Activated T-helper 1 cell treated with anti-CD3 and anti-CD28 coated beads, Interleukin-2, amount 50 U/mL, for 16 hours (primary cell): Measurements from ENCODE around the gene DNAJB1.

Source experiments
- DNase-seq, 2 donors: peaks; one replicate each; pipeline ENCODE4 v3.0.0-alpha.2; 2020; ENCODE audit warnings: low read depth in 1 of 2, low spot score in 1 of 2

The DNAJB1 gene

DNA sequence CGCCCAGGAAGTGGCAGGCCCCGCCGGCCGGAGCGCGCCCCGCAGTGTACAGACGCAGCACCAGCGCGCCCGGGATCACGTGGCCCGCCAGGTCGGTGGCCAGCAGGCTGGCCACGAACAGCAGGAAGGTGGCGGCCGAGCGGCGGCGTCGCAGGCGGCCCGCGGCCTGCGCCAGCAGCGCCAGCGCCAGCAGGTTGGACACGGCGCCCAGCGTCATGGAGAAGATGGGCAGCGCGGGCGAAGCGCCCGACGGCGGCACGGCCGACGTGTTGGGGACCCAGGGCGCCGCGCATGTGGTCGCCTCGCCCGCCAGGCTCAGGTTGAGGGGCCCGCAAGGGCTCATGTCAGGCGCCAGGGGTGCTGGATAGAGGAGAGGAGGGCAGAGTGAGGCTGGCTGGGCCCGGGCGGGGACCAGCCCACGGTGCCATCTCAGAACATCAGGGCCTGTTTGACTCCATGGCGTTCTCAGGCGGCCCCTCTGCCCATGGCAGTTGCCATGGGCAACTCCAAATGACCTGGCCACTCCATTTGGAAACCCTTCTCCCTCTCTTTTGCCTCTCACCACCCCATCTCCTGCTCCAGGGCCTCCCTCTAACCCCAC is 44.1 kb downstream of the DNAJB1 start:
- DNase-seq: no peak

DNA sequence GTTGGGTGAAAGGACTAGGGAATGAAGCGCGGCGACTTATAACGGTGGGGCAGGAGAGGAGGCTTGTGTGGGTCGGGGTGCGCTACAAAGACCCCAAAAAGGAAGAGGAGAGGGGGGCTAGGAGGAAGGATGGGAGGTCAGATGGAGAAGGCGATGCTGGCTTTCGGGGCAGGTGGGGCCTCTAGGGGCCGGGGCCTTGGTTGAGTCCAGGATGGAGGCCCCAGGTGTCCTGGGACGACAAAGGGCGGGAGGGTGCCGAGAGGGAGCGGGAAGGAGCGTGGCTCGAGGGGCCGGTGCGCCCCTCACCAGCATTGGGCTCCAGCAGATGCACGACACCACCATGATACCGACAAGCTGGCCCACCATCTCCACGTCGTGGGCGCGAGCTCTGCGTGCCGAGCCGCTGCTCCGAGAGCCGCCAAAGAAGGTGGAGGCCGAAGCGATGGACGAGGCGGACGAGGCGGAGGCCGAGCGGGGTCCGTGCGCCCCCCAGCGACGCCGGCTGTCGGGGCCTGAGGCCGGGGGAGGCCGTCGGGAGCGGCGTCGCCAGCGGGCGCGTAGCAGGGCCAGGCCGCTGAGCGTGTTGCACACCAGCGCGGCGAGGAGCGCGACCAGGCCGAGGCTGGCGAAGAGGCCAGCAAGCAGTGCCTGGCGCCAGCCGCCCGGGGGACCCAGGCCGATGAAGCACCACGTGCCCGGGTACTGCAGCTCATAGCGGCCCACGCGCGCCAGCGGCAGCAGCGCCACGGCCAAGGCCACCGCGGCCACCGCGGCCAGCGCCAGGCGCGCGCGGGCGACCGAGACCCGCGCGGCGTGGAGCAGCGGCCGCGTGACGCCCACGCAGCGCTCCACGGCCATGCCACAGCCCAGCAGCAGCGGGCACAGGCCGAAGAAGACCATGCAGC is 44.9 kb downstream of the DNAJB1 start:
- DNase-seq: no peak

DNA sequence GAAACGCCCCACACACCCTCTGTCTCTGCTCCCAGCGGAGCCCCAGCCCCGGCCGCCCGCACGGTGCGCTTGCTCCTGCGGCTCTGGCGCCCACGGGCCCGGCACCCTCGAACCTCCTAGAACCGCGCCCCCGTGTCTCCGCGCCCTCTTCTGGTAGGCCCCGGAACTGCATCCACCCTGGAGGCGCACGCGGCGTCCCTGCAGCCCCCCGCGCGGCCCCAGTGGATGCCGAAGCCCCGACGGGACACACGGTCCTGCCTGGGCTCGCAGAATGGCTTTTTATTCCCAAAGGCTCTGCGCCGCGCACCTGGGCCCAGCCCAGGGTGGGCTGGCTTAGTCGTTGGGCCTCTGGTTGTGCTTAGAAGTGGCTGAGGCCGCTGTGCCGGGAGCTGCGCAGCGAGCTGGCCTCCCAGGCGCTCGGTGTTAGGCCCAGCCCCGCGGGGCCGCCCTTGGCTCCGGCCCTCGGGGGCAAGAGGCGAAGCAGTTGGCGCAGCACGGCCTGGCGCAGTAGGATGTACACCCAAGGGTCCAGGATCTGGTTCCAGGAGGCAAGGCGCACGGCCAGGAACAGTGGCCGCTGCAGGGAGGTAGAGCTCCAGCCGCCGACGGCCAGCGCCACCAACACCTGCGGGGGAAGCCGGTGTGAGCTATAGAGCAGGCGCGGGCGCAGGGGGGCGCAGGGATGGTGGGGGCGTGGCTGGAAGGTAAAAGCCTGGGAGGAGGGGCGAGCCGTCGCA is 45.8 kb downstream of the DNAJB1 start:
- peak; percentile 77 to 89 for DNase-seq

DNA sequence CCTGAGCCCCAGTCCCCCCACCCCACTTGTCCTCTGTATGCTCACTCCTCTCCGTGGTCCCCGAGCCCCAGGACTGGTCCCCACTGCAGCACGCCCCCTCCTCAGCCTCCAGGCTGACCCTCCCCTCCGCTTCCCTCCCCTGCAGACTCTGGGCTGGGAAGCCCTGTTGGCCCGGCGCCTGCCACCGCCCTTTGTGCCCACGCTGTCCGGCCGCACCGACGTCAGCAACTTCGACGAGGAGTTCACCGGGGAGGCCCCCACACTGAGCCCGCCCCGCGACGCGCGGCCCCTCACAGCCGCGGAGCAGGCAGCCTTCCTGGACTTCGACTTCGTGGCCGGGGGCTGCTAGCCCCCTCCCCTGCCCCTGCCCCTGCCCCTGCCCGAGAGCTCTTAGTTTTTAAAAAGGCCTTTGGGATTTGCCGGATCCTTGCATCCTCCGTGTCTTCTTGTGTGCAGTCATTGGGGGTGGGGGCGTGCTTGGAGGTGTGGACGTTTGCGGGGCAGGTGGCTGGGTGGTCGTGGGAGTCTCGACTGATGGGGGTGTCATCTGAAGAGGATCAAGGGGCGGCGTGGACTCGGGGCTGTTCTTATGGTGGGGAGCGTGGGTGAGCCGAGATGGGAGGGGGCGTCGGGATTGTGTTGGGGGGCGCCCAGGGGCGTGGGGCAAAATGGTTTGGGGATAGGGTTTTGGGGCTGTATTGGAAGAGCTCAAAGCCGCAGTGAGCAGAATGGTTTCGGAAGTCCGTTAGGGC is 46.6 kb downstream of the DNAJB1 start:
- no peak for DNase-seq

DNA sequence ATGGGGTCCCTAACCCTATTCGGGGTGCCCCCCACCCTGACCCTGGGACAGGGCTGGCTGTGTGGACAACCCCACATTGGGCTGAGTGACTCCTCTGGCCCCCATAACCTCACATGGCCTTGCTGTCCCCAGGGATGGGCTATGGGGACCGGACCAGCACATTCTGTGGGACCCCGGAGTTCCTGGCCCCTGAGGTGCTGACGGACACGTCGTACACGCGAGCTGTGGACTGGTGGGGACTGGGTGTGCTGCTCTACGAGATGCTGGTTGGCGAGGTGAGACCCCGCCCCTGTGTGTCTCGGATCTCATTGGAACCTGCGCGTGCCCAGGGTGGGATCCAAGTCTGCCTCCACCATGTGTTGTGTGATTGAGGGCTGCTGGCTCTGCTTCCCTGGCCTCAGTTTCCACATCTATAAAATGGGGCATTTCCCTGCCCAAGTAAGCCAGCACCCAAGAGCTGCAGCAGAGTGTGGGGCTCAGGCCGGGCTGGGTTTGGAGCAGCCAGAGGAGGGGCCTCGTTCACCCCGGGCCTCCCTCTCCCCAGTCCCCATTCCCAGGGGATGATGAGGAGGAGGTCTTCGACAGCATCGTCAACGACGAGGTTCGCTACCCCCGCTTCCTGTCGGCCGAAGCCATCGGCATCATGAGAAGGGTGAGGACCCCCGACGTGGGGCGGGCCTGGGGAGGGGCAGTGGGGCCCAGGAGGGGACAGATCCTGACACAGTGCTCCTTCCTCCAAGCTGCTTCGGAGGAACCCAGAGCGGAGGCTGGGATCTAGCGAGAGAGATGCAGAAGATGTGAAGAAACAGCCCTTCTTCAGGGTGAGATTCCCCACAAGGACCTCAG is 47.9 kb downstream of the DNAJB1 start:
- DNase-seq: no peak

DNA sequence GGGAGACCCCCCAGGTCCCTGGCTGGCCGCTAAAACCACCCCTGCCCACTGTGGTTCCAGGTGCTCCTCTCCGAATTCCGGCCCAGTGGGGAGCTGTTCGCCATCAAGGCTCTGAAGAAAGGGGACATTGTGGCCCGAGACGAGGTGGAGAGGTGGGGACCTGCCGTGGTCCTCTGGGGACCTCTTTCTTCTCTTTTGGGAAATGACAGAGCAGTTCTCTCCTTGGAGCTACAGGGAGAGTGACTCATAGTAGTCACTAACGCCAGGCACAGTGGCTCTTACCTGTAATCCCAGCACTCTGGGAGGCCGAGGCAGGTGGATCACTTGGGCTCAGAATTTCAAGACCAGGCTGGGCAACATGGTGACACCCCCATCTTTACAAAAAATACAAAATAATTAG is 50.4 kb downstream of the DNAJB1 start:
- no peak for DNase-seq

DNA sequence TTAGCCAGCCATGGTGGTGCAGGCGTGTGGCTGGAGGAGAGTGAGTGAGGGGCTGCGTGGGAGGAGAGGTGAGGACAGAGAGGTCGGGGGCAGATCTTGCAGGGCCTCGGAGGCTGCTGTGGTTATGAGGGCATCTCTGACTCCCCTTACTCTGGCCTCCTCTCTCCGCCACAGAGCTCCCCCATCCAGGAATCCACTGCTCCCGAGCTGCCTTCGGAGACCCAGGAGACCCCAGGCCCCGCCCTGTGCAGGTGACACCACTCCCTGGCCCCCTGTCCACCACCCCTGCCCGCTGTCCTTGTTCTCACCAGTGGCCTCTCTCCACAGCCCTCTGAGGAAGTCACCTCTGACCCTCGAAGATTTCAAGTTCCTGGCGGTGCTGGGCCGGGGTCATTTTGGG is 50.8 kb downstream of the DNAJB1 start:
- DNase-seq: no peak
